ENCODE results near the gene FBXO7.

The FBXO7 gene

DNA sequence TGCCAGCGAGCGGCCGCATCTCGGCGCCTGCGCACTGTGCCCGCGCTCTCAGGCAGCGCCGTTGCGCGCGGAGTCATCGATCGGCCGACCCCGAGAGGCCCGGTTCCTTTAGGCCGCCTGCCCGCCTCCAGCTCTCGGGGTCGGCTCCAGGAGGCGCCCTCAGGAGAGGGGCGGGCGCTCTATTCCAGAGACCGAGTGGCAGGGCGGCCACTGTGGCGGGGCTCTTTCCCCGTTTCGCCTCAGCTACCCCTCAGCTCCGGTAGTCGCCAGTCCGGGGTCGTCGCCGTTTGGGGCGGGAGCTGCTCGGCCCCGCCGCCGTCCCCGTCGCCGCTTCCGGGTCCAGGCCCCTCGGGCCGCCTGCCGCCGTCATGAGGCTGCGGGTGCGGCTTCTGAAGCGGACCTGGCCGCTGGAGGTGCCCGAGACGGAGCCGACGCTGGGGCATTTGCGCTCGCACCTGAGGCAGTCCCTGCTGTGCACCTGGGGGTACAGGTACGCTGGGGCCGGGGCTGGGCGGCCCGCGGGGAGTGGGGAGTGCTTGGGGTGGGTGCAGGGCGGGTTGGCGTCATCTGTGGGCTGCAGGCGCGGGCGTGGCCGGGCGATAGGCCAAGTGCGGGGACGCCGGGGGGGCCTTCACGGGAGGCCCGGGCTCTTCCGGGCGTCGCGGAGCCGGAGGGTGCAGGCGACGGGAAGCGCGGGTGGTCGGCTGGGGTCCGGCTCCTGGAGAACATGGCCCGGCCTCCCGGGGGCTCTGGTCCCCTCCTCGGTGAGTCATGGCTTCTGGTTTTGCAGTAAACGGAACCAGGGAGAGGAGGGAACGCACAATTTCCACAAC lies at the start of gene FBXO7:
TSS of gene FBXO7 (plus strand) at position 177 of the 833 bp plus-strand sequence. CDS start at position 369, 192 bp downstream.
- ChIA-PET POLR2A (interaction anchor here (0.5 to 2.1 kb wide), 12 partner anchors 12 to 1072 kb away, joined by 3 to 12 read pairs (median 3); partner anchors contain the start of genes RTCB and TIMP3), CTCF (interaction anchor here (0.5 to 1.7 kb wide), 13 partner anchors 11 to 728 kb away, joined by 3 to 6 read pairs (median 3); no protein-coding TSS in a partner anchor)
- Histone ChIP-seq H3K9me3 (ENCODE audit: control insufficient read depth, insufficient read depth, low read depth, low read length) (no peaks in the 10 kb centered on the region), H3K27ac (ENCODE audit: extremely low read depth, low read depth, low read length) (peak within 1 kb of the TSS; percentile 99), H3K4me3 (ENCODE audit: low read depth, low read length) (peak within 1 kb of the TSS; percentile 99), H3K4me1 (ENCODE audit: control insufficient read depth, insufficient read depth, low read length) (peaks cover 7% of the 10 kb centered on the region), H3K36me3 (ENCODE audit: control insufficient read depth in 2 of 2, insufficient read depth in 1 of 2, low read length in 2 of 2) (peaks cover 0 to 5% of the 10 kb centered on the region in 2 experiments; a peak in 1 of 3 replicates)
- 0 out of 2 replicates have a peak, but pooled peaks have one; percentile 25 for TF ChIP-seq MYNN (tag by site-specific recombination; IDR thresholded peaks at IDR 0.05; ENCODE audit: borderline replicate concordance)
- TF ChIP-seq ZNF416 (tag by site-specific recombination; IDR thresholded peaks at IDR 0.05) = no peak
- TF ChIP-seq FEZF1 (tag by site-specific recombination; IDR thresholded peaks at IDR 0.05) = no peak
- no peak for TF ChIP-seq HOXA7 (CRISPR knock-in tag; IDR thresholded peaks at IDR 0.05; ENCODE audit: borderline replicate concordance)
- no peak for TF ChIP-seq ZNF138 (tag by site-specific recombination; IDR thresholded peaks at IDR 0.05; ENCODE audit: borderline replicate concordance)
- no peak for TF ChIP-seq ZNF626 (tag by site-specific recombination; IDR thresholded peaks at IDR 0.05)
- TF ChIP-seq, protein P1, sequence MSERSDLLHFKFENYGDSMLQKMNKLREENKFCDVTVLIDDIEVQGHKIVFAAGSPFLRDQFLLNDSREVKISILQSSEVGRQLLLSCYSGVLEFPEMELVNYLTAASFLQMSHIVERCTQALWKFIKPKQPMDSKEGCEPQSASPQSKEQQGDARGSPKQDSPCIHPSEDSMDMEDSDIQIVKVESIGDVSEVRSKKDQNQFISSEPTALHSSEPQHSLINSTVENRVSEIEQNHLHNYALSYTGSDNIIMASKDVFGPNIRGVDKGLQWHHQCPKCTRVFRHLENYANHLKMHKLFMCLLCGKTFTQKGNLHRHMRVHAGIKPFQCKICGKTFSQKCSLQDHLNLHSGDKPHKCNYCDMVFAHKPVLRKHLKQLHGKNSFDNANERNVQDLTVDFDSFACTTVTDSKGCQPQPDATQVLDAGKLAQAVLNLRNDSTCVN (tag by site-specific recombination; optimal IDR thresholded peaks at IDR 0.05) = peak; percentile 99
- TF ChIP-seq ZNF23 (tag by site-specific recombination; IDR thresholded peaks at IDR 0.05; ENCODE audit: borderline replicate concordance) = no peak
- no peak for TF ChIP-seq GFI1B (tag by site-specific recombination; IDR thresholded peaks at IDR 0.05)
- TF ChIP-seq ZNF561 (tag by site-specific recombination; IDR thresholded peaks at IDR 0.05; ENCODE audit: borderline replicate concordance) = peak; percentile 90
- no peak for TF ChIP-seq RBAK (tag by site-specific recombination; IDR thresholded peaks at IDR 0.05)
- TF ChIP-seq SETDB1 (IDR thresholded peaks at IDR 0.05; ENCODE audit: insufficient read length, low read length) = no peak
- no peak for TF ChIP-seq ZNF473 (tag by site-specific recombination; IDR thresholded peaks at IDR 0.05)
- TF ChIP-seq ZNF560 (tag by site-specific recombination; IDR thresholded peaks at IDR 0.05; ENCODE audit: borderline replicate concordance) = no peak
- TF ChIP-seq ZNF10 (tag by site-specific recombination; IDR thresholded peaks at IDR 0.05) = no peak
- no peak for TF ChIP-seq ZNF747 (tag by site-specific recombination; IDR thresholded peaks at IDR 0.05)
- TF ChIP-seq, protein P2, sequence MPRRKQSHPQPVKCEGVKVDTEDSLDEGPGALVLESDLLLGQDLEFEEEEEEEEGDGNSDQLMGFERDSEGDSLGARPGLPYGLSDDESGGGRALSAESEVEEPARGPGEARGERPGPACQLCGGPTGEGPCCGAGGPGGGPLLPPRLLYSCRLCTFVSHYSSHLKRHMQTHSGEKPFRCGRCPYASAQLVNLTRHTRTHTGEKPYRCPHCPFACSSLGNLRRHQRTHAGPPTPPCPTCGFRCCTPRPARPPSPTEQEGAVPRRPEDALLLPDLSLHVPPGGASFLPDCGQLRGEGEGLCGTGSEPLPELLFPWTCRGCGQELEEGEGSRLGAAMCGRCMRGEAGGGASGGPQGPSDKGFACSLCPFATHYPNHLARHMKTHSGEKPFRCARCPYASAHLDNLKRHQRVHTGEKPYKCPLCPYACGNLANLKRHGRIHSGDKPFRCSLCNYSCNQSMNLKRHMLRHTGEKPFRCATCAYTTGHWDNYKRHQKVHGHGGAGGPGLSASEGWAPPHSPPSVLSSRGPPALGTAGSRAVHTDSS (tag by site-specific recombination; IDR thresholded peaks at IDR 0.05) = no peak
- TF ChIP-seq, protein P3, sequence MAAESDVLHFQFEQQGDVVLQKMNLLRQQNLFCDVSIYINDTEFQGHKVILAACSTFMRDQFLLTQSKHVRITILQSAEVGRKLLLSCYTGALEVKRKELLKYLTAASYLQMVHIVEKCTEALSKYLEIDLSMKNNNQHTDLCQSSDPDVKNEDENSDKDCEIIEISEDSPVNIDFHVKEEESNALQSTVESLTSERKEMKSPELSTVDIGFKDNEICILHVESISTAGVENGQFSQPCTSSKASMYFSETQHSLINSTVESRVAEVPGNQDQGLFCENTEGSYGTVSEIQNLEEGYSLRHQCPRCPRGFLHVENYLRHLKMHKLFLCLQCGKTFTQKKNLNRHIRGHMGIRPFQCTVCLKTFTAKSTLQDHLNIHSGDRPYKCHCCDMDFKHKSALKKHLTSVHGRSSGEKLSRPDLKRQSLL (tag by site-specific recombination; IDR thresholded peaks at IDR 0.05) = peak; percentile 97
- TF ChIP-seq ZNF624 (tag by site-specific recombination; IDR thresholded peaks at IDR 0.05) = no peak
- no peak for TF ChIP-seq ZNF133 (tag by site-specific recombination; IDR thresholded peaks at IDR 0.05)
- TF ChIP-seq ZNF768 (tag by site-specific recombination; IDR thresholded peaks at IDR 0.05) = no peak
- no peak for TF ChIP-seq ZNF175 (tag by site-specific recombination; IDR thresholded peaks at IDR 0.05)
- TF ChIP-seq BCL11B (tag by site-specific recombination; IDR thresholded peaks at IDR 0.05; ENCODE audit: low read depth) = no peak
- TF ChIP-seq ZNF324 (tag by site-specific recombination; IDR thresholded peaks at IDR 0.05) = no peak
- TF ChIP-seq ZNF2 (tag by site-specific recombination; IDR thresholded peaks at IDR 0.05) = no peak
- no peak for TF ChIP-seq SALL2 (tag by site-specific recombination; IDR thresholded peaks at IDR 0.05; ENCODE audit: borderline replicate concordance)
- TF ChIP-seq, protein P4, sequence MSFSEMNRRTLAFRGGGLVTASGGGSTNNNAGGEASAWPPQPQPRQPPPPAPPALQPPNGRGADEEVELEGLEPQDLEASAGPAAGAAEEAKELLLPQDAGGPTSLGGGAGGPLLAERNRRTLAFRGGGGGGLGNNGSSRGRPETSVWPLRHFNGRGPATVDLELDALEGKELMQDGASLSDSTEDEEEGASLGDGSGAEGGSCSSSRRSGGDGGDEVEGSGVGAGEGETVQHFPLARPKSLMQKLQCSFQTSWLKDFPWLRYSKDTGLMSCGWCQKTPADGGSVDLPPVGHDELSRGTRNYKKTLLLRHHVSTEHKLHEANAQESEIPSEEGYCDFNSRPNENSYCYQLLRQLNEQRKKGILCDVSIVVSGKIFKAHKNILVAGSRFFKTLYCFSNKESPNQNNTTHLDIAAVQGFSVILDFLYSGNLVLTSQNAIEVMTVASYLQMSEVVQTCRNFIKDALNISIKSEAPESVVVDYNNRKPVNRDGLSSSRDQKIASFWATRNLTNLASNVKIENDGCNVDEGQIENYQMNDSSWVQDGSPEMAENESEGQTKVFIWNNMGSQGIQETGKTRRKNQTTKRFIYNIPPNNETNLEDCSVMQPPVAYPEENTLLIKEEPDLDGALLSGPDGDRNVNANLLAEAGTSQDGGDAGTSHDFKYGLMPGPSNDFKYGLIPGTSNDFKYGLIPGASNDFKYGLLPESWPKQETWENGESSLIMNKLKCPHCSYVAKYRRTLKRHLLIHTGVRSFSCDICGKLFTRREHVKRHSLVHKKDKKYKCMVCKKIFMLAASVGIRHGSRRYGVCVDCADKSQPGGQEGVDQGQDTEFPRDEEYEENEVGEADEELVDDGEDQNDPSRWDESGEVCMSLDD (tag by site-specific recombination; IDR thresholded peaks at IDR 0.05) = no peak; the same call in 1 of the 2 replicates
- TF ChIP-seq ZBTB21 (tag by site-specific recombination; IDR thresholded peaks at IDR 0.05) = no peak
- TF ChIP-seq, protein P5, sequence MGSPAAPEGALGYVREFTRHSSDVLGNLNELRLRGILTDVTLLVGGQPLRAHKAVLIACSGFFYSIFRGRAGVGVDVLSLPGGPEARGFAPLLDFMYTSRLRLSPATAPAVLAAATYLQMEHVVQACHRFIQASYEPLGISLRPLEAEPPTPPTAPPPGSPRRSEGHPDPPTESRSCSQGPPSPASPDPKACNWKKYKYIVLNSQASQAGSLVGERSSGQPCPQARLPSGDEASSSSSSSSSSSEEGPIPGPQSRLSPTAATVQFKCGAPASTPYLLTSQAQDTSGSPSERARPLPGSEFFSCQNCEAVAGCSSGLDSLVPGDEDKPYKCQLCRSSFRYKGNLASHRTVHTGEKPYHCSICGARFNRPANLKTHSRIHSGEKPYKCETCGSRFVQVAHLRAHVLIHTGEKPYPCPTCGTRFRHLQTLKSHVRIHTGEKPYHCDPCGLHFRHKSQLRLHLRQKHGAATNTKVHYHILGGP (tag by site-specific recombination; IDR thresholded peaks at IDR 0.05) = no peak
- no peak for TF ChIP-seq ZNF701 (tag by site-specific recombination; IDR thresholded peaks at IDR 0.05)
